Panc1 (cell line): ENCODE results near the gene FBN1. TPM values are rescaled to one million over a fixed set of nuclear protein-coding genes. Genes with fewer than 3 reads are reported as not detected.

Source experiments
- ATAC-seq: fragments of 200-7000 bp; cut with Tn5 transposase; 2 replicates; pipeline ENCODE4 v1.9.1; 2020; ENCODE audit warnings: mild to moderate bottlenecking, moderate library complexity
- BruUV-seq: library from RNA; stranded (reverse); fragments of 400-500 nt; replicated peaks from 2 replicates; lab custom pipeline; 2021; lab: Mats Ljungman, UMichigan
- CTCF ChIA-PET: fragments of 300-600 bp; sonication (Branson Sonifier 250); formaldehyde crosslinking; loops from one replicate; lab custom pipeline; 2022; ENCODE audit warnings: antibody characterized with exemption; lab: Charles Lee
- POLR2A ChIA-PET: fragments of 300-600 bp; sonication (Branson Sonifier 250); formaldehyde crosslinking; loops from one replicate; lab custom pipeline; 2022; ENCODE audit warnings: antibody characterized with exemption; lab: Charles Lee
- DNase-seq: peaks from one replicate; pipeline ENCODE4 v3.0.0-alpha.2; 2010; ENCODE audit warnings: low read depth, low spot score
- H3K27ac ChIP-seq: 2 replicates; pipeline ENCODE4 v1.5.1; 2011; ENCODE audit warnings: mild to moderate bottlenecking, low read length, inconsistent platforms
- H3K27me3 ChIP-seq: fragments of 200-500 bp; sonication (Bioruptor generic); 2 replicates; pipeline ENCODE4 v1.6.0; 2014; ENCODE audit warnings: low read length, inconsistent platforms; ENCODE audit not compliant: control insufficient read depth, insufficient read depth
- H3K36me3 ChIP-seq: fragments of 200-500 bp; sonication (Bioruptor generic); 2 replicates; pipeline ENCODE4 v1.5.1; 2014; ENCODE audit warnings: inconsistent platforms, mild to moderate bottlenecking, low read length, moderate library complexity; ENCODE audit not compliant: control insufficient read depth, insufficient read depth
- H3K4me1 ChIP-seq: 2 replicates; pipeline ENCODE4 v1.5.1; 2011; ENCODE audit warnings: inconsistent platforms, mild to moderate bottlenecking, low read length, moderate library complexity; ENCODE audit not compliant: control insufficient read depth, insufficient read depth
- H3K4me3 ChIP-seq, 2 experiments: 2 replicates each; pipeline ENCODE4 v1.5.1; 2011 to 2012; ENCODE audit warnings: low read depth in 2 of 2, low read length in 2 of 2, mild to moderate bottlenecking in 2 of 2, inconsistent platforms in 1 of 2, moderate library complexity in 1 of 2
- H3K9me3 ChIP-seq: fragments of 200-500 bp; sonication (Bioruptor generic); 2 replicates; pipeline ENCODE4 v1.5.1; 2014; ENCODE audit warnings: low read depth, mild to moderate bottlenecking, inconsistent platforms, low read length, moderate library complexity; ENCODE audit not compliant: control insufficient read depth, insufficient read depth
- CTCF ChIP-seq: fragments of 450-650 bp; IDR thresholded peaks from 2 replicates; pipeline ENCODE4 v1.5.1; 2017; ENCODE audit warnings: mild to moderate bottlenecking
- POLR2AphosphoS5 ChIP-seq: IDR thresholded peaks from 2 replicates; pipeline ENCODE4 v1.6.1; 2012; ENCODE audit warnings: mild to moderate bottlenecking, low read depth, low read length, moderate library complexity
- REST ChIP-seq, 2 experiments: IDR thresholded peaks; 2 replicates each; pipeline ENCODE4 v1.6.1; 2011 to 2012; ENCODE audit warnings: low read depth in 2 of 2, control low read depth in 1 of 2, low read length in 1 of 2, mild to moderate bottlenecking in 1 of 2, moderate library complexity in 1 of 2; ENCODE audit not compliant: insufficient read depth in 1 of 2
- SIN3A ChIP-seq: IDR thresholded peaks from 2 replicates; pipeline ENCODE4 v1.6.1; 2012; ENCODE audit warnings: low read depth, mild to moderate bottlenecking, low read length, moderate library complexity, borderline replicate concordance; ENCODE audit not compliant: insufficient read depth
- TCF7L2 ChIP-seq: IDR thresholded peaks from 2 replicates; pipeline ENCODE4 v1.6.1; 2011; ENCODE audit warnings: mild to moderate bottlenecking, low read depth, low read length, inconsistent platforms
- in situ Hi-C: cut with HindIII; loops from 2 replicates; pipeline ENCODE4 v1.10.0; 2016; ENCODE audit warnings: low sequenced_read_pairs, low pct_unique_long_range_greater_than_20kb
- intact Hi-C: fragments of 100-400 bp; cut with micrococcal nuclease; formaldehyde crosslinking; loops from one replicate; pipeline ENCODE4 v1.10.0; 2022; ENCODE audit not compliant: unreplicated experiment
- total RNA-seq: library from RNA; stranded (reverse); gene quantifications from one replicate; pipeline ENCODE4 v1.2.1, GENCODE V29; 2021; ENCODE audit not compliant: unreplicated experiment

FBN1 gene
- total RNA-seq, 1 experiment from 2014 or later, result 0.46 TPM

- DNase-seq (no peak), ATAC-seq (no peak)
- BruUV-seq, result no TSS peak
- Histone ChIP-seq H3K27me3 (no peaks in the 10 kb centered on the region), H3K36me3 (no peaks in the 10 kb centered on the region), H3K4me1 (no peaks in the 10 kb centered on the region), H3K4me3 (no peak overlapping the region), H3K27ac (no peak overlapping the region), H3K9me3 (no peaks in the 10 kb centered on the region)
- ChIA-PET POLR2A (no interaction called here), CTCF (interaction anchor here (0.7 kb wide), 1 partner anchor 40 kb away, joined by 5 read pairs; no protein-coding TSS in a partner anchor)
- in situ Hi-C loops (no loop called here), intact Hi-C loops (no loop called here)
- TF ChIP-seq POLR2AphosphoS5 (no peak), SIN3A (no peak), REST (IDR thresholded peaks at IDR 0.05; ENCODE audit: insufficient read depth in 1 of 2, low read depth in 2 of 2, low read length in 1 of 2) (no peak), CTCF (no peak), TCF7L2 (no peak)
Measured at GRCh38 chr15:48619446-48619845, 26.1 kb downstream of the FBN1 start.

GRCh38 chr15:48617619-48618018 is 27.9 kb downstream of the FBN1 start:
- CTCF ChIA-PET, result no interaction called here
- H3K27me3 ChIP-seq, result no peaks in the 10 kb centered on the region
- no peaks in the 10 kb centered on the region for H3K4me1 ChIP-seq
- H3K27ac ChIP-seq, result no peak overlapping the region
- POLR2A ChIA-PET, result no interaction called here
- TF ChIP-seq SIN3A (no peak), REST (IDR thresholded peaks at IDR 0.05; ENCODE audit: insufficient read depth in 1 of 2, low read depth in 2 of 2, low read length in 1 of 2) (no peak), POLR2AphosphoS5 (no peak)
- no peak for ATAC-seq
- intact Hi-C loops (no loop called here), in situ Hi-C loops (no loop called here)
- H3K4me3 ChIP-seq, result no peak overlapping the region
- H3K9me3 ChIP-seq, result no peaks in the 10 kb centered on the region
- H3K36me3 ChIP-seq, result no peaks in the 10 kb centered on the region
- no TSS peak for BruUV-seq
- no peak for DNase-seq
